NB4 (cell line): ENCODE measurements around the gene MEX3D.

Source experiments
- CTCF ChIP-seq: IDR thresholded peaks from one replicate; pipeline ENCODE4 v1.5.1; 2012; ENCODE audit warnings: low read depth, low read length
- MAX ChIP-seq: IDR thresholded peaks from 2 replicates; pipeline ENCODE4 v1.6.1; 2011; ENCODE audit warnings: low read depth, low read length
- MYC ChIP-seq: IDR thresholded peaks from 2 replicates; pipeline ENCODE4 v1.6.1; 2011; ENCODE audit warnings: low read depth, low read length
- POLR2A ChIP-seq: IDR thresholded peaks from 2 replicates; pipeline ENCODE4 v1.6.1; 2011; ENCODE audit warnings: mild to moderate bottlenecking; ENCODE audit not compliant: insufficient read length; ENCODE audit errors: extremely low read depth

GRCh38 chr19:1574354-1575136, 6.4 kb upstream of the MEX3D start:
- TF ChIP-seq CTCF (no peak), POLR2A (no peak), MAX (no peak), MYC (no peak)
